IMR-90 (cell line): ENCODE data around the gene SLC7A4. TPM values are rescaled to one million over a fixed set of nuclear protein-coding genes. Genes with fewer than 3 reads are reported as not detected.

Experiments
- ATAC-seq: fragments of 200-7000 bp; cut with Tn5 transposase; 2 replicates; pipeline ENCODE4 v1.9.1; 2020; ENCODE audit warnings: low read depth, mild to moderate bottlenecking, moderate library complexity
- BruUV-seq: library from RNA; stranded (reverse); fragments of 400-500 nt; replicated peaks from 2 replicates; lab custom pipeline; 2021; lab: Mats Ljungman, UMichigan
- CTCF ChIA-PET: fragments of 300-600 bp; formaldehyde crosslinking; extraction: SDS; loops from one replicate; lab custom pipeline; 2021; ENCODE audit warnings: antibody characterized with exemption; lab: Yijun Ruan, JAX
- POLR2A ChIA-PET: fragments of 300-600 bp; sonication (Branson Sonifier 250); formaldehyde crosslinking; loops from one replicate; lab custom pipeline; 2022; ENCODE audit warnings: antibody characterized with exemption; ENCODE audit not compliant: unreplicated experiment; lab: Charles Lee
- DNase-seq: peaks from one replicate; pipeline ENCODE4 v3.0.0; 2013
- H2AFZ ChIP-seq: replicated peaks from 2 replicates; pipeline ENCODE3; 2013; ENCODE audit warnings: low read length, mild to moderate bottlenecking; ENCODE audit not compliant: poor library complexity
- H2AK5ac ChIP-seq: 2 replicates; pipeline ENCODE4 v1.6.1; 2013; ENCODE audit warnings: low read depth, low read length, inconsistent platforms
- H2AK9ac ChIP-seq: replicated peaks from 2 replicates; pipeline ENCODE3; 2013; ENCODE audit warnings: mild to moderate bottlenecking, low read depth, low read length, moderate library complexity; ENCODE audit not compliant: poor library complexity
- H2BK120ac ChIP-seq: 2 replicates; pipeline ENCODE4 v1.6.1; 2013; ENCODE audit warnings: low read depth, low read length, inconsistent platforms
- H2BK15ac ChIP-seq: 3 replicates; pipeline ENCODE4 v1.6.1; 2013; ENCODE audit warnings: low read depth, low read length, inconsistent platforms
- H2BK20ac ChIP-seq: 2 replicates; pipeline ENCODE4 v1.6.1; 2013; ENCODE audit warnings: low read depth, mild to moderate bottlenecking, inconsistent platforms, low read length, moderate library complexity
- H2BK5ac ChIP-seq: 2 replicates; pipeline ENCODE4 v1.6.1; 2013; ENCODE audit warnings: mild to moderate bottlenecking, low read depth, low read length, inconsistent platforms; ENCODE audit not compliant: poor library complexity, severe bottlenecking
- H3K14ac ChIP-seq: replicated peaks from 2 replicates; pipeline ENCODE4 v1.6.1; 2013; ENCODE audit warnings: low read depth, low read length, inconsistent platforms
- H3K18ac ChIP-seq: 2 replicates; pipeline ENCODE4 v1.6.1; 2013; ENCODE audit warnings: low read depth, low read length, control low read depth
- H3K23ac ChIP-seq: 2 replicates; pipeline ENCODE4 v1.6.1; 2013; ENCODE audit warnings: low read depth, low read length, inconsistent platforms
- H3K27ac ChIP-seq: 2 replicates; pipeline ENCODE4 v1.5.1; 2013; ENCODE audit warnings: mild to moderate bottlenecking, control low read depth, low read length; ENCODE audit not compliant: insufficient read depth
- H3K27me3 ChIP-seq: 2 replicates; pipeline ENCODE4 v1.6.1; 2013; ENCODE audit warnings: low read length; ENCODE audit not compliant: control insufficient read depth, insufficient read depth
- H3K36me3 ChIP-seq: 2 replicates; pipeline ENCODE4 v1.6.1; 2013; ENCODE audit warnings: low read length, mixed read lengths; ENCODE audit not compliant: control insufficient read depth, insufficient read depth
- H3K4ac ChIP-seq: 2 replicates; pipeline ENCODE4 v1.6.1; 2013; ENCODE audit warnings: low read depth, low read length, inconsistent platforms
- H3K4me1 ChIP-seq: 2 replicates; pipeline ENCODE4 v1.6.1; 2013; ENCODE audit warnings: low read length, mixed read lengths; ENCODE audit not compliant: control insufficient read depth, insufficient read depth
- H3K4me2 ChIP-seq: 2 replicates; pipeline ENCODE4 v1.6.1; 2013; ENCODE audit warnings: low read depth, mild to moderate bottlenecking, control low read depth, low read length, moderate library complexity
- H3K4me3 ChIP-seq: 2 replicates; pipeline ENCODE4 v1.5.1; 2013; ENCODE audit warnings: low read depth, mild to moderate bottlenecking, control low read depth, low read length, moderate library complexity; ENCODE audit not compliant: insufficient read depth
- H3K56ac ChIP-seq: 2 replicates; pipeline ENCODE4 v1.6.1; 2013; ENCODE audit warnings: low read length, inconsistent platforms; ENCODE audit not compliant: insufficient read depth; ENCODE audit errors: extremely low read depth
- H3K79me1 ChIP-seq, 2 experiments: 2 replicates each; pipeline ENCODE4 v1.6.1; 2013; ENCODE audit warnings: low read length in 2 of 2, inconsistent platforms in 1 of 2, low read depth in 1 of 2
- H3K9ac ChIP-seq: 2 replicates; pipeline ENCODE4 v1.6.1; 2013; ENCODE audit warnings: low read depth, low read length, control low read depth
- H3K9me1 ChIP-seq: 2 replicates; pipeline ENCODE4 v1.6.1; 2013; ENCODE audit warnings: low read length, inconsistent platforms; ENCODE audit not compliant: insufficient read depth
- H3K9me3 ChIP-seq: 2 replicates; pipeline ENCODE4 v1.6.1; 2013; ENCODE audit warnings: low read length; ENCODE audit not compliant: control insufficient read depth, insufficient read depth
- H4K20me1 ChIP-seq: 2 replicates; pipeline ENCODE4 v1.6.1; 2013; ENCODE audit warnings: low read length, inconsistent platforms; ENCODE audit not compliant: insufficient read depth
- H4K5ac ChIP-seq: 2 replicates; pipeline ENCODE4 v1.6.1; 2013; ENCODE audit warnings: mild to moderate bottlenecking, low read depth, low read length, control low read depth
- H4K8ac ChIP-seq, 2 experiments: 2 replicates each; pipeline ENCODE4 v1.6.1; 2013; ENCODE audit warnings: low read depth in 2 of 2, low read length in 2 of 2, control low read depth in 1 of 2, inconsistent platforms in 1 of 2
- H4K91ac ChIP-seq: 2 replicates; pipeline ENCODE4 v1.6.1; 2013; ENCODE audit warnings: low read depth, low read length, inconsistent platforms; ENCODE audit not compliant: insufficient read depth
- BHLHE40 ChIP-seq: fragments of 150-350 bp; IDR thresholded peaks from 2 replicates; pipeline ENCODE4 v1.6.1; 2016; ENCODE audit warnings: mild to moderate bottlenecking, low read depth, low read length
- FOS ChIP-seq: fragments of 150-350 bp; IDR thresholded peaks from 2 replicates; pipeline ENCODE4 v1.6.1; 2016; ENCODE audit warnings: low read depth, low read length
- MAZ ChIP-seq: IDR thresholded peaks from 2 replicates; pipeline ENCODE4 v1.6.1; 2012; ENCODE audit warnings: low read depth, mild to moderate bottlenecking, low read length, improper control_type of control experiment, moderate library complexity, borderline replicate concordance
- MXI1 ChIP-seq: IDR thresholded peaks from 2 replicates; pipeline ENCODE4 v1.6.1; 2012; ENCODE audit warnings: low read depth, mild to moderate bottlenecking, low read length, moderate library complexity, borderline replicate concordance
- NFE2L2 ChIP-seq: fragments of 150-350 bp; IDR thresholded peaks from 2 replicates; pipeline ENCODE4 v1.6.1; 2016; ENCODE audit warnings: low read depth, mild to moderate bottlenecking, low read length
- RCOR1 ChIP-seq: IDR thresholded peaks from 2 replicates; pipeline ENCODE4 v1.6.1; 2012; ENCODE audit warnings: mild to moderate bottlenecking, low read length, improper control_type of control experiment; ENCODE audit not compliant: insufficient replicate concordance
- RFX5 ChIP-seq: IDR thresholded peaks from 2 replicates; pipeline ENCODE4 v1.8.0; 2012; ENCODE audit warnings: low read depth, mild to moderate bottlenecking, low read length, moderate library complexity
- SMC3 ChIP-seq: fragments of 150-350 bp; IDR thresholded peaks from 2 replicates; pipeline ENCODE4 v1.6.1; 2016; ENCODE audit warnings: low read depth, mild to moderate bottlenecking, antibody characterized with exemption, low read length, moderate library complexity
- WGBS, 2 experiments: methylation state at CpG; one replicate each; pipeline versions ENCODE4 v1.1.5 to v1.1.7; 2013; ENCODE audit warnings: missing lambda C conversion rate in 2 of 2; ENCODE audit not compliant: insufficient read length in 1 of 2; ENCODE audit errors: extremely low coverage in 2 of 2; 5-methylcytosine and 5-hydroxymethylcytosine counted together
- dilution Hi-C: fragments of 300-500 bp; cut with HindIII; formaldehyde crosslinking; loops from one replicate; pipeline ENCODE4 v1.14.3; 2018; ENCODE audit warnings: low sequenced_read_pairs; ENCODE audit not compliant: unreplicated experiment
- in situ Hi-C: fragments of 300-500 bp; cut with MboI; formaldehyde crosslinking; loops from 3 replicates; pipeline ENCODE4 v1.14.3; 2019; ENCODE audit warnings: low sequenced_read_pairs, inconsistent platforms, mixed read lengths
- intact Hi-C: fragments of 100-400 bp; cut with micrococcal nuclease; formaldehyde crosslinking; loops from 2 replicates; pipeline ENCODE4 v1.10.0; 2022
- polyA plus RNA-seq, 3 experiments: library from polyadenylated mRNA; depleted of rRNA; stranded (reverse); fragments of >200 nt; gene quantifications; 2 replicates each; pipeline ENCODE4 v1.2.3, GENCODE V29; 2012; ENCODE audit warnings: low replicate concordance in 1 of 3
- total RNA-seq: library from RNA; depleted of rRNA; stranded (reverse); fragments of >200 nt; gene quantifications from 2 replicates; pipeline ENCODE4 v1.2.3, GENCODE V29; 2012
- TF ChIP-seq, protein P1 (sequence below): fragments of 150-350 bp; IDR thresholded peaks from 2 replicates; pipeline ENCODE4 v1.6.1; 2016; ENCODE audit warnings: low read depth, mild to moderate bottlenecking, low read length, moderate library complexity, borderline replicate concordance
- TF ChIP-seq, protein P2 (sequence below): fragments of 150-350 bp; IDR thresholded peaks from 2 replicates; pipeline ENCODE4 v1.6.1; 2017; ENCODE audit warnings: mild to moderate bottlenecking, antibody characterized with exemption, low read length, low read depth
- TF ChIP-seq, protein P3 (sequence below): conservative IDR thresholded peaks from 2 replicates; pipeline ENCODE4 v1.5.1; 2012; ENCODE audit warnings: mild to moderate bottlenecking, low read depth, low read length, improper control_type of control experiment

Gene SLC7A4
- total and polyA plus RNA-seq, 2 of the 4 experiments (the other 2 are of a cell fraction) = 0.03 TPM; not detected in 1

DNA sequence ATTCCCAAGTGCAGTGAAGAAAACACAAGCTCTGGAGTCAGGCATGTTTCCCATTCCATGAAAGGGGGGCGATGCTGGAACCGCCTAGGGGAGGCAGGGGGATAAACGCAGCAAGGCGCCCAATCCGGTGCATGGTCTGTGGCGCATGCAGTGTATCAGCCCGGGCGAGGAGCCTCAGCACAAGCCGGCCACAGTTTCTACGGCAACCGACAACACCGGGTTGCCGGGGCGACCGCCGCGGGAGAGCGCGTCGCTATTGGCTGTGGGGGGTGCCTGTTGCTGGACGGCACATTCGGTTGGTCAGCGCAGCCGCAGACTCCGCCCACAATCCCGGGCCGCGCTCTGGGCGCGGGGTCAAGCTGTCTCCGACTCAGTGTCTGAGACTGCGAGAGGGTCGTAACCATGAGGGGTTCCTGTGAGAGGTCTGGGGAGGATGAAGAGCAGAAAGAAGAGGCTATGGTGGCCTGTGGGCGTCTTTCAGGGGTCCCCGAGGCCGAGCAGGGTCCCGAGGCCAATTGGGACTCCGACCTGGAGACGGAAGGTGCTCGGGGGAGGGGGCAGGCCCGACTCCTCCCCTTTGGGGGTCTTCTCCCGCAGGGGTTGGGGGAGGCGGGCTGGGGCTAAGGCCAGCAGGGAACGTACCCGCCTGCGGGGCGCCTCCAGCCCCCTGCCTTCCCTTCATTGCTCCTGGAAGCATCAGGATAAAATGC, 13.4 kb upstream of the SLC7A4 start, which contains the start of gene LRRC74B:
Gene LRRC74B, plus strand, starts transcription at position 362 of the 710 bp plus-strand sequence. Its CDS starts 41 bp downstream, at position 403.
- H3K18ac ChIP-seq = peak within 1 kb of the TSS; percentile 66; the same call in 1 of the 2 replicates
- dilution Hi-C loops = no loop called here
- TF ChIP-seq, protein P1, sequence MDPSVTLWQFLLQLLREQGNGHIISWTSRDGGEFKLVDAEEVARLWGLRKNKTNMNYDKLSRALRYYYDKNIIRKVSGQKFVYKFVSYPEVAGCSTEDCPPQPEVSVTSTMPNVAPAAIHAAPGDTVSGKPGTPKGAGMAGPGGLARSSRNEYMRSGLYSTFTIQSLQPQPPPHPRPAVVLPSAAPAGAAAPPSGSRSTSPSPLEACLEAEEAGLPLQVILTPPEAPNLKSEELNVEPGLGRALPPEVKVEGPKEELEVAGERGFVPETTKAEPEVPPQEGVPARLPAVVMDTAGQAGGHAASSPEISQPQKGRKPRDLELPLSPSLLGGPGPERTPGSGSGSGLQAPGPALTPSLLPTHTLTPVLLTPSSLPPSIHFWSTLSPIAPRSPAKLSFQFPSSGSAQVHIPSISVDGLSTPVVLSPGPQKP = no peak
- TF ChIP-seq BHLHE40 = peak; percentile 28; the same call in 1 of the 2 replicates
- TF ChIP-seq MXI1 = peak; percentile 99
- TF ChIP-seq FOS = no peak
- TF ChIP-seq, protein P2, sequence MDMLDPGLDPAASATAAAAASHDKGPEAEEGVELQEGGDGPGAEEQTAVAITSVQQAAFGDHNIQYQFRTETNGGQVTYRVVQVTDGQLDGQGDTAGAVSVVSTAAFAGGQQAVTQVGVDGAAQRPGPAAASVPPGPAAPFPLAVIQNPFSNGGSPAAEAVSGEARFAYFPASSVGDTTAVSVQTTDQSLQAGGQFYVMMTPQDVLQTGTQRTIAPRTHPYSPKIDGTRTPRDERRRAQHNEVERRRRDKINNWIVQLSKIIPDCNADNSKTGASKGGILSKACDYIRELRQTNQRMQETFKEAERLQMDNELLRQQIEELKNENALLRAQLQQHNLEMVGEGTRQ = peak; percentile 59; the same call in 1 of the 2 replicates
- no peak for TF ChIP-seq MAZ
- TF ChIP-seq RCOR1 = no peak
- TF ChIP-seq NFE2L2 = no peak
- TF ChIP-seq SMC3 = no peak
- TF ChIP-seq RFX5 = no peak
- TF ChIP-seq, protein P3, sequence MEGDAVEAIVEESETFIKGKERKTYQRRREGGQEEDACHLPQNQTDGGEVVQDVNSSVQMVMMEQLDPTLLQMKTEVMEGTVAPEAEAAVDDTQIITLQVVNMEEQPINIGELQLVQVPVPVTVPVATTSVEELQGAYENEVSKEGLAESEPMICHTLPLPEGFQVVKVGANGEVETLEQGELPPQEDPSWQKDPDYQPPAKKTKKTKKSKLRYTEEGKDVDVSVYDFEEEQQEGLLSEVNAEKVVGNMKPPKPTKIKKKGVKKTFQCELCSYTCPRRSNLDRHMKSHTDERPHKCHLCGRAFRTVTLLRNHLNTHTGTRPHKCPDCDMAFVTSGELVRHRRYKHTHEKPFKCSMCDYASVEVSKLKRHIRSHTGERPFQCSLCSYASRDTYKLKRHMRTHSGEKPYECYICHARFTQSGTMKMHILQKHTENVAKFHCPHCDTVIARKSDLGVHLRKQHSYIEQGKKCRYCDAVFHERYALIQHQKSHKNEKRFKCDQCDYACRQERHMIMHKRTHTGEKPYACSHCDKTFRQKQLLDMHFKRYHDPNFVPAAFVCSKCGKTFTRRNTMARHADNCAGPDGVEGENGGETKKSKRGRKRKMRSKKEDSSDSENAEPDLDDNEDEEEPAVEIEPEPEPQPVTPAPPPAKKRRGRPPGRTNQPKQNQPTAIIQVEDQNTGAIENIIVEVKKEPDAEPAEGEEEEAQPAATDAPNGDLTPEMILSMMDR = no peak

More for the DNA sequence above, 13.4 kb upstream of the SLC7A4 start, which contains the start of gene LRRC74B:
- ATAC-seq (peak; percentile 98), DNase-seq (peak; percentile 87)
- peak within 1 kb of the TSS; percentile 22; the same call in 1 of the 2 replicates for H3K56ac ChIP-seq
- peak within 1 kb of the TSS; percentile 56 for H3K27ac ChIP-seq
- peak within 1 kb of the TSS; percentile 27; the same call in 1 of the 2 replicates for H3K9ac ChIP-seq
- H2AFZ ChIP-seq = peak within 1 kb of the TSS; percentile 94
- in situ Hi-C loops (no loop called here), intact Hi-C loops (loop anchor here (1.0 to 2.0 kb wide), 2 partner anchors 31 to 43 kb away; partner anchors contain the start of genes P2RX6 and THAP7)
- H3K14ac ChIP-seq = peak within 1 kb of the TSS; percentile 10; the same call in 1 of the 2 replicates
- H3K4me2 ChIP-seq = peak within 1 kb of the TSS; percentile 84
- ChIA-PET POLR2A (no interaction called here), CTCF (no interaction called here)
- 0 out of 2 replicates have a peak within 1 kb of the TSS, but pooled peaks have one; percentile 36 for H3K23ac ChIP-seq
- H2BK15ac ChIP-seq = no peak within 1 kb of the TSS
- peak within 1 kb of the TSS; percentile 37 for H3K4me3 ChIP-seq
- WGBS, 2 experiments = 0% methylated on average over 16 of the region's 47 CpGs; no CpG with 5 or more reads in 1 of the 2 experiments
- H3K4me1 ChIP-seq = peaks cover 15% of the 10 kb centered on the region
- peaks cover 6% of the 10 kb centered on the region; the same call in 1 of the 2 replicates for H3K9me1 ChIP-seq
- no peaks in the 10 kb centered on the region for H3K9me3 ChIP-seq
- no peak within 1 kb of the TSS for H4K5ac ChIP-seq
- H2AK9ac ChIP-seq = peak within 1 kb of the TSS; percentile 88
- H4K8ac ChIP-seq = peak within 1 kb of the TSS in 1 of 2 experiments; percentile 84; a peak in 2 of 4 replicates
- H2BK20ac ChIP-seq = no peak within 1 kb of the TSS
- H2BK5ac ChIP-seq = peak within 1 kb of the TSS; percentile 62
- H2AK5ac ChIP-seq = no peak within 1 kb of the TSS
- no peak within 1 kb of the TSS for H3K4ac ChIP-seq
- no peaks in the 10 kb centered on the region for H4K20me1 ChIP-seq
- no peak within 1 kb of the TSS; the same call in 1 of the 2 replicates for H4K91ac ChIP-seq
- peak within 1 kb of the TSS; percentile 7; the same call in 1 of the 2 replicates for H2BK120ac ChIP-seq
- H3K27me3 ChIP-seq = no peaks in the 10 kb centered on the region
- BruUV-seq = no TSS peak
- no peaks in the 10 kb centered on the region for H3K36me3 ChIP-seq
- no peaks in the 10 kb centered on the region for H3K79me1 ChIP-seq
